ENCODE measurements around the gene PRPSAP2.
"Not testable (repeated sequence)": the region's sequence is repeated elsewhere in the genome, so short reads cannot be mapped to it uniquely, and the experiment has no call there.

PRPSAP2 gene

GRCh38 chr17:18951941-18952842 lies 94.3 kb downstream of the PRPSAP2 start, which contains the start of gene SLC5A10:
SLC5A10 (plus strand) TSS chr17:18952165; CDS start chr17:18952206, 41 bp downstream.
- H3K4me3 ChIP-seq (ENCODE audit: low read depth, low read length), result no peak within 1 kb of the TSS
- DNase-seq (ENCODE audit: low read depth), result no peak
- TF ChIP-seq, protein P1, sequence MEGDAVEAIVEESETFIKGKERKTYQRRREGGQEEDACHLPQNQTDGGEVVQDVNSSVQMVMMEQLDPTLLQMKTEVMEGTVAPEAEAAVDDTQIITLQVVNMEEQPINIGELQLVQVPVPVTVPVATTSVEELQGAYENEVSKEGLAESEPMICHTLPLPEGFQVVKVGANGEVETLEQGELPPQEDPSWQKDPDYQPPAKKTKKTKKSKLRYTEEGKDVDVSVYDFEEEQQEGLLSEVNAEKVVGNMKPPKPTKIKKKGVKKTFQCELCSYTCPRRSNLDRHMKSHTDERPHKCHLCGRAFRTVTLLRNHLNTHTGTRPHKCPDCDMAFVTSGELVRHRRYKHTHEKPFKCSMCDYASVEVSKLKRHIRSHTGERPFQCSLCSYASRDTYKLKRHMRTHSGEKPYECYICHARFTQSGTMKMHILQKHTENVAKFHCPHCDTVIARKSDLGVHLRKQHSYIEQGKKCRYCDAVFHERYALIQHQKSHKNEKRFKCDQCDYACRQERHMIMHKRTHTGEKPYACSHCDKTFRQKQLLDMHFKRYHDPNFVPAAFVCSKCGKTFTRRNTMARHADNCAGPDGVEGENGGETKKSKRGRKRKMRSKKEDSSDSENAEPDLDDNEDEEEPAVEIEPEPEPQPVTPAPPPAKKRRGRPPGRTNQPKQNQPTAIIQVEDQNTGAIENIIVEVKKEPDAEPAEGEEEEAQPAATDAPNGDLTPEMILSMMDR (IDR thresholded peaks at IDR 0.05; ENCODE audit: low read depth, low read length, missing control alignments), result no peak

DNA sequence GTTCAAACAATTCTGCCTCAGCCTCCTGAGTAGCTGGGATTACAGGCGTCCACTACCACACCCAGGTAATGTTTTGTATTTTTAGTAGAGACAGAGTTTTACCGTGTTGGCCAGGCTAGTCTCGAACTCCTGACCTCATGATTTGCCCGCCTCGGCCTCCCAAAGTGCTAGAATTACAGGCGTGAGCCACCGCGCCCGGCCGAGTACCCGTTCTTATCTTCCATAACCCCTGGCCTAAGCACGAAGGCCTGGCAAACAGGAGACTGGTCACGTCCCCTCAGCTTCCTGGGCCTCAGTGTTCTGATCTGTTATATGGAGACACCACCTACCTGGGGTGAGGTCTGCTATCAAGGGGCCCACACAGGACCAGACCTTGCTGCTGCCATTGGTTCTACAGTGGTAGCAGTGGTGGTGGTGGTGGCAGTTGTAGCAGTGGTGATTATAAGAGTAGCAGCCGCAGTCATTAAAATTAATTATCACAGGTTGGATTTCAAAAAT lies 95.3 kb downstream of the PRPSAP2 start:
- TF ChIP-seq, protein P1 (IDR thresholded peaks at IDR 0.05; ENCODE audit: low read depth, low read length, missing control alignments), result no peak
- DNase-seq (ENCODE audit: low read depth), result no peak
- H3K4me3 ChIP-seq (ENCODE audit: low read depth, low read length), result no peak overlapping the region

GRCh38 chr17:18954321-18954720 lies 96.4 kb downstream of the PRPSAP2 start:
- TF ChIP-seq, protein P1 (IDR thresholded peaks at IDR 0.05; ENCODE audit: low read depth, low read length, missing control alignments), result no peak
- H3K4me3 ChIP-seq (ENCODE audit: low read depth, low read length), result no peak overlapping the region
- DNase-seq (ENCODE audit: low read depth), result no peak

DNA sequence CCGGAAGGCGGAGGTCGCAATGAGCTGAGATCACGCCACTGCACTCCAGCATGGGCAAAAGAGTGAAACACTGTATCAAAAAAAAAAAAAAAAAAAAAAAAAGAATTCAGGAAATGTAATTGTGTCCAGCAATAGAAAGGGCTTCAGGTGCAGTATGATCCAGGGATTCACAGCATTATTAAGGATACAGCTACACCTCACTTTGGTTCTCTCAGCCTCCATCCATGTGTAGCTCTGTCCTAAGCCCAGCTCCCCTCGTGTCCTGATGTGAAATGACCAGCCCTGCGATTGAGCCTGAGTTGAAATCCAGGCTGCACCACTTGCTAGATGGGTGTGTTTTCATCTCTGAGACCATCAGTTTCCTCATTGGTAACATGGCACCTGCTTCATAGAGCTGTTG lies 97.1 kb downstream of the PRPSAP2 start:
- no peak overlapping the region for H3K4me3 ChIP-seq (ENCODE audit: low read depth, low read length)
- no peak for DNase-seq (ENCODE audit: low read depth)
- TF ChIP-seq, protein P1 (IDR thresholded peaks at IDR 0.05; ENCODE audit: low read depth, low read length, missing control alignments), result no peak

- DNase-seq (ENCODE audit: low read depth); H3K4me3 ChIP-seq (ENCODE audit: low read depth, low read length): not testable (repeated sequence)
Measured at GRCh38 chr17:18956021-18956420, 98.1 kb downstream of the PRPSAP2 start.

GRCh38 chr17:18956581-18956980 lies 98.7 kb downstream of the PRPSAP2 start:
- DNase-seq (ENCODE audit: low read depth), result no peak
- no peak overlapping the region for H3K4me3 ChIP-seq (ENCODE audit: low read depth, low read length)
- TF ChIP-seq, protein P1 (IDR thresholded peaks at IDR 0.05; ENCODE audit: low read depth, low read length, missing control alignments), result no peak

DNA sequence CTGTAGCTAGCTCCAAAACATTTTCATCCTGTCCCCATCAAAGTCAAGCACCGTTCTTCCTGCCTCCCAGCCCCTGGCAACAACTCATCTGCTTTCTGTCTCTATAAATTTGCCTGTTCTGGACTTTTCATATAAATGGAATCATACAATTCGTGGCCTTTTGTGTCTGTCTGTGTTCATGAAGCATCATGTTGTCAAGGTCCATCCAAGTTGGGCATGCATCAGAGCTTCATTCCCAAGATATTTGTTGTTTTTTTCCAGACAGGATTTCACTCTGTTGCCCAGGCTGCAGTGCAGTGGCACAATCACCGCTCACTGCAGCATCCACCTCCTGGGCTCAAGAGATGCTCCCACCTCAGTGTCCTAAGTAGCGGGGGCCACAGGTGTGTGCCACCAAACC lies 99.9 kb downstream of the PRPSAP2 start:
- TF ChIP-seq, protein P1 (IDR thresholded peaks at IDR 0.05; ENCODE audit: low read depth, low read length, missing control alignments), result no peak
- no peak overlapping the region for H3K4me3 ChIP-seq (ENCODE audit: low read depth, low read length)
- DNase-seq (ENCODE audit: low read depth), result no peak

Data from GM12864 (cell line).